WTC11 (cell line): Measurements from ENCODE around the gene ENDOV. TPM values are rescaled to one million over a fixed set of nuclear protein-coding genes. Genes with fewer than 3 reads are reported as not detected.

Experiments
- ATAC-seq: fragments of 200-7000 bp; cut with Tn5 transposase; 2 replicates; pipeline ENCODE4 v1.10.0; 2021; ENCODE audit warnings: mild to moderate bottlenecking, moderate library complexity
- CTCF ChIA-PET: fragments of 300-600 bp; sonication (Branson Sonifier 250); formaldehyde crosslinking; loops from one replicate; lab custom pipeline; 2021; ENCODE audit warnings: antibody characterized with exemption; lab: Charles Lee
- POLR2A ChIA-PET: fragments of 350-600 bp; sonication (Branson Sonifier 250); formaldehyde crosslinking; loops from one replicate; lab custom pipeline; 2021; ENCODE audit warnings: antibody characterized with exemption; lab: Charles Lee
- DNase-seq: peaks from one replicate; pipeline ENCODE4 v3.0.0; 2021; ENCODE audit warnings: low spot score
- H3K27ac Mint-ChIP-seq: 2 replicates; pipeline ENCODE4 v1.8.0; 2021; ENCODE audit warnings: mixed read lengths
- H3K27me3 Mint-ChIP-seq: 2 replicates; pipeline ENCODE4 v1.8.0; 2021; ENCODE audit warnings: low read depth, mild to moderate bottlenecking, moderate library complexity, mixed read lengths
- H3K36me3 Mint-ChIP-seq: 2 replicates; pipeline ENCODE4 v1.8.0; 2021; ENCODE audit warnings: mixed read lengths
- H3K4me1 Mint-ChIP-seq: 2 replicates; pipeline ENCODE4 v1.8.0; 2022; ENCODE audit warnings: mixed read lengths
- H3K4me3 Mint-ChIP-seq: 2 replicates; pipeline ENCODE4 v1.8.0; 2021; ENCODE audit warnings: mild to moderate bottlenecking, moderate library complexity, mixed read lengths
- H3K9me3 Mint-ChIP-seq: 2 replicates; pipeline ENCODE4 v1.8.0; 2021; ENCODE audit warnings: mixed read lengths
- CBFB ChIP-seq: sonication (generic); formaldehyde crosslinking; IDR thresholded peaks from 2 replicates; pipeline ENCODE4 v1.8.1; 2022; ENCODE audit warnings: mild to moderate bottlenecking, low read depth, missing genetic modification reagents
- E2F4 ChIP-seq: sonication (generic); formaldehyde crosslinking; IDR thresholded peaks from 2 replicates; pipeline ENCODE4 v1.8.1; 2022; ENCODE audit warnings: low read depth, mild to moderate bottlenecking, moderate library complexity, missing genetic modification reagents, borderline replicate concordance
- ELF4 ChIP-seq: sonication (generic); formaldehyde crosslinking; IDR thresholded peaks from 2 replicates; pipeline ENCODE4 v1.8.1; 2022; ENCODE audit warnings: low read depth, mild to moderate bottlenecking, moderate library complexity, missing genetic modification reagents
- ESRRA ChIP-seq: sonication (generic); formaldehyde crosslinking; IDR thresholded peaks from 2 replicates; pipeline ENCODE4 v1.8.1; 2022; ENCODE audit warnings: mild to moderate bottlenecking, missing genetic modification reagents, borderline replicate concordance
- FOXK1 ChIP-seq: sonication (generic); formaldehyde crosslinking; IDR thresholded peaks from 2 replicates; pipeline ENCODE4 v1.8.0; 2022; ENCODE audit warnings: mild to moderate bottlenecking, moderate library complexity, missing genetic modification reagents
- FOXP4 ChIP-seq: sonication (generic); formaldehyde crosslinking; IDR thresholded peaks from 2 replicates; pipeline ENCODE4 v1.8.0; 2022; ENCODE audit warnings: mild to moderate bottlenecking, missing genetic modification reagents
- JAZF1 ChIP-seq: fragments of 250-450 bp; sonication (Bioruptor Pico); IDR thresholded peaks from 2 replicates; pipeline ENCODE4 v1.9.0; 2021; ENCODE audit warnings: moderate library complexity, mild to moderate bottlenecking, inconsistent platforms
- MLX ChIP-seq: sonication (generic); formaldehyde crosslinking; IDR thresholded peaks from 2 replicates; pipeline ENCODE4 v1.8.1; 2023; ENCODE audit warnings: mild to moderate bottlenecking, missing genetic modification reagents, moderate library complexity
- MYBL2 ChIP-seq: sonication (generic); formaldehyde crosslinking; IDR thresholded peaks from 2 replicates; pipeline ENCODE4 v1.8.1; 2023; ENCODE audit warnings: mild to moderate bottlenecking, moderate library complexity, missing genetic modification reagents
- NR3C1 ChIP-seq: sonication (generic); formaldehyde crosslinking; conservative IDR thresholded peaks from 2 replicates; pipeline ENCODE4 v1.8.1; 2023; ENCODE audit warnings: low read depth, mild to moderate bottlenecking, missing genetic modification reagents
- PREB ChIP-seq: sonication (generic); formaldehyde crosslinking; IDR thresholded peaks from 2 replicates; pipeline ENCODE4 v1.8.1; 2022; ENCODE audit warnings: mild to moderate bottlenecking, missing genetic modification reagents, moderate library complexity, borderline replicate concordance
- RELA ChIP-seq: sonication (generic); formaldehyde crosslinking; IDR thresholded peaks from 2 replicates; pipeline ENCODE4 v1.8.1; 2022; ENCODE audit warnings: missing genetic modification reagents, mild to moderate bottlenecking, borderline replicate concordance
- SP1 ChIP-seq: sonication (generic); formaldehyde crosslinking; conservative IDR thresholded peaks from 2 replicates; pipeline ENCODE4 v1.8.1; 2022; ENCODE audit warnings: missing genetic modification reagents
- TEAD4 ChIP-seq: sonication (generic); formaldehyde crosslinking; IDR thresholded peaks from 2 replicates; pipeline ENCODE4 v1.8.0; 2022; ENCODE audit warnings: mild to moderate bottlenecking, missing genetic modification reagents
- ZBTB21 ChIP-seq: sonication (generic); formaldehyde crosslinking; IDR thresholded peaks from 2 replicates; pipeline ENCODE4 v1.8.1; 2023; ENCODE audit warnings: mild to moderate bottlenecking, missing genetic modification reagents, borderline replicate concordance
- ZMAT4 ChIP-seq: fragments of 250-450 bp; sonication (Bioruptor Pico); IDR thresholded peaks from 2 replicates; pipeline ENCODE4 v1.9.0; 2021; ENCODE audit warnings: mild to moderate bottlenecking
- ZNF219 ChIP-seq: sonication (generic); formaldehyde crosslinking; IDR thresholded peaks from 2 replicates; pipeline ENCODE4 v1.8.0; 2023; ENCODE audit warnings: missing genetic modification reagents, mild to moderate bottlenecking, borderline replicate concordance
- ZNF512 ChIP-seq: sonication (generic); formaldehyde crosslinking; IDR thresholded peaks from 2 replicates; pipeline ENCODE4 v1.8.1; 2022; ENCODE audit warnings: missing genetic modification reagents, borderline replicate concordance
- ZSCAN18 ChIP-seq: fragments of 250-450 bp; sonication (Bioruptor Pico); IDR thresholded peaks from 2 replicates; pipeline ENCODE4 v2.1.2; 2022; ENCODE audit warnings: mild to moderate bottlenecking, moderate library complexity
- total RNA-seq: library from RNA; stranded (reverse); gene quantifications from 3 replicates; pipeline ENCODE4 v1.2.3, GENCODE V29; 2021

ENDOV gene
- total RNA-seq, 1 experiment from 2014 or later = 25.2 TPM

GRCh38 chr17:80482058-80482318 lies 67.0 kb downstream of the ENDOV start:
- peaks cover 53% of the 10 kb centered on the region for H3K27me3 Mint-ChIP-seq
- no peak for ATAC-seq
- H3K27ac Mint-ChIP-seq = no peak overlapping the region
- no peaks in the 10 kb centered on the region for H3K9me3 Mint-ChIP-seq
- no peaks in the 10 kb centered on the region for H3K36me3 Mint-ChIP-seq
- DNase-seq = no peak
- POLR2A ChIA-PET = no interaction called here
- CTCF ChIA-PET = no interaction called here
- H3K4me3 Mint-ChIP-seq = no peak overlapping the region
- no peak for TF ChIP-seq ZNF512 (CRISPR knock-in tag)
- H3K4me1 Mint-ChIP-seq = peaks cover 13% of the 10 kb centered on the region

- TF ChIP-seq JAZF1 (CRISPR knock-in tag) = no peak
- TF ChIP-seq CBFB (CRISPR knock-in tag) = no peak
- no peak for TF ChIP-seq ZMAT4 (CRISPR knock-in tag)
- TF ChIP-seq ELF4 (CRISPR knock-in tag) = no peak
- TF ChIP-seq NR3C1 (CRISPR knock-in tag) = no peak
- no peak for TF ChIP-seq ZSCAN18 (CRISPR knock-in tag)
- no peak for TF ChIP-seq MLX (CRISPR knock-in tag)
- TF ChIP-seq SP1 = no peak
- no peak for TF ChIP-seq RELA
- TF ChIP-seq ESRRA = no peak
- TF ChIP-seq ZBTB21 (CRISPR knock-in tag) = no peak
- no peak for TF ChIP-seq FOXP4 (CRISPR knock-in tag)
- no peak for TF ChIP-seq PREB (CRISPR knock-in tag)
- TF ChIP-seq MYBL2 (CRISPR knock-in tag) = no peak
- TF ChIP-seq TEAD4 (CRISPR knock-in tag) = no peak
- no peak for TF ChIP-seq ZNF219 (CRISPR knock-in tag)
- no peak for TF ChIP-seq FOXK1
- TF ChIP-seq E2F4 (CRISPR knock-in tag) = no peak
- Mint-ChIP-seq H3K27ac (no peak overlapping the region), H3K27me3 (peaks cover 56% of the 10 kb centered on the region), H3K36me3 (no peaks in the 10 kb centered on the region), H3K4me3 (no peak overlapping the region), H3K4me1 (peaks cover 13% of the 10 kb centered on the region), H3K9me3 (no peaks in the 10 kb centered on the region)
- no peak for DNase-seq
- ChIA-PET CTCF (no interaction called here), POLR2A (no interaction called here)
- ATAC-seq = no peak
Observed at GRCh38 chr17:80482555-80483308, 67.8 kb downstream of the ENDOV start.
